Karpas-422 (cell line): ENCODE results near the gene SCMH1. TPM values are rescaled to one million over a fixed set of nuclear protein-coding genes. Genes with fewer than 3 reads are reported as not detected.
"Not testable (repeated sequence)": the region's sequence is repeated elsewhere in the genome, so short reads cannot be mapped to it uniquely, and the experiment has no call there.

Experiments
- DNase-seq: peaks from one replicate; pipeline ENCODE4 v3.0.0-alpha.2; 2015
- H2AFZ ChIP-seq: fragments of 200-600 bp; sonication (generic); 2 replicates; pipeline ENCODE4 v1.6.1; 2014; ENCODE audit warnings: antibody characterized with exemption, low read length, mixed read lengths
- H3K27ac ChIP-seq: fragments of 200-600 bp; sonication (generic); 2 replicates; pipeline ENCODE4 v1.5.1; 2014; ENCODE audit warnings: mild to moderate bottlenecking, low read length, moderate library complexity
- H3K27me3 ChIP-seq: fragments of 200-600 bp; sonication (generic); 2 replicates; pipeline ENCODE4 v1.6.1; 2014; ENCODE audit warnings: low read length, mixed read lengths
- H3K36me3 ChIP-seq: fragments of 200-600 bp; sonication (generic); 2 replicates; pipeline ENCODE4 v1.6.1; 2014; ENCODE audit warnings: low read length, mixed read lengths; ENCODE audit not compliant: insufficient read depth
- H3K4me1 ChIP-seq: fragments of 200-600 bp; sonication (generic); 2 replicates; pipeline ENCODE4 v1.6.1; 2014; ENCODE audit warnings: mild to moderate bottlenecking, low read length, mixed read lengths
- H3K4me2 ChIP-seq: fragments of 200-600 bp; sonication (generic); 2 replicates; pipeline ENCODE4 v1.6.1; 2014; ENCODE audit warnings: low read length, low read depth, mild to moderate bottlenecking; ENCODE audit not compliant: poor library complexity, severe bottlenecking
- H3K4me3 ChIP-seq: fragments of 200-600 bp; sonication (generic); 2 replicates; pipeline ENCODE4 v1.5.1; 2014; ENCODE audit warnings: mild to moderate bottlenecking, antibody characterized with exemption, low read length, mixed read lengths
- H3K79me2 ChIP-seq: fragments of 200-600 bp; sonication (generic); 2 replicates; pipeline ENCODE4 v1.6.1; 2014; ENCODE audit warnings: mild to moderate bottlenecking, low read length, mixed read lengths
- H3K9ac ChIP-seq: fragments of 200-600 bp; sonication (generic); 2 replicates; pipeline ENCODE4 v1.6.0; 2014; ENCODE audit warnings: low read length
- H3K9me2 ChIP-seq: fragments of 200-600 bp; sonication (generic), shearing (Covaris generic); replicated peaks from 2 replicates; pipeline ENCODE4 v1.6.0; 2014; ENCODE audit warnings: mild to moderate bottlenecking, low read length, moderate library complexity; ENCODE audit not compliant: insufficient read depth
- H3K9me3 ChIP-seq: fragments of 300-700, 200-600 bp; sonication (generic); 2 replicates; pipeline ENCODE4 v1.6.1; 2014; ENCODE audit warnings: low read length, mixed read lengths
- H4K20me1 ChIP-seq: fragments of 200-600 bp; sonication (generic); 2 replicates; pipeline ENCODE4 v1.6.1; 2014; ENCODE audit warnings: mild to moderate bottlenecking, antibody characterized with exemption, low read length, low read depth; ENCODE audit not compliant: insufficient read depth
- total RNA-seq: library from RNA; depleted of rRNA; stranded (reverse); fragments of >200 nt; shearing (Covaris generic); gene quantifications from 2 replicates; pipeline ENCODE4 v1.2.3, GENCODE V29; 2014; ENCODE audit warnings: low replicate concordance

The SCMH1 gene
- total RNA-seq, 1 experiment from 2014 or later = 83.6 TPM

DNA sequence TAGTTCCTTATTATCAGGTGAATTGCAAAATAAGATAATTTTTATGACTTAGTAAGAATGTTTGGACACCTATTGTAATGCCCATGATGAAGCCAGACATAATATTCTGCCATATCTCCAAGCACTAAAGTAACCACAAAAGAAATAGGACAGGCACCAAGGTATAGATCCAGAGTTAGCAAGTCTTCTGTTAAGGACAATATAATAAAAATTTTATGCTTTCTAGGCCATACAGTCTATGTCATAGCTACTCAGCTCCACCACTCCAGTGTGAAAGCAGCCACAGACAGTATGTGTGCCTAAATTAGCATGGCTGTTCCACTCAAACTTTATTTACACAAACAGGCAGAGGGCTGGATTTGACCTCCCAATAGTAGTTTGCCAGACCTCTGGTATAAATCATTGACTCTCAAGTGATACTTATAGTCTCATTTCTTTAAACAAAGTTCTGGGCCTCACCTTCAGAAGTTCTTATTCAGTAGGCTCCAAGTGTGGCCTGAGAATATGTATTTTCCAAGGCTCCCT lies 88.3 kb downstream of the SCMH1 start:
- Histone ChIP-seq H3K4me2 (no peak overlapping the region), H3K27me3 (no peaks in the 10 kb centered on the region), H3K79me2 (peaks cover 5% of the 10 kb centered on the region), H2AFZ (no peak overlapping the region), H3K27ac (no peak overlapping the region), H3K9ac (no peak overlapping the region), H4K20me1 (no peaks in the 10 kb centered on the region), H3K4me1 (no peaks in the 10 kb centered on the region), H3K4me3 (no peak overlapping the region), H3K9me2 (no peaks in the 10 kb centered on the region), H3K36me3 (peaks cover 3% of the 10 kb centered on the region; the same call in 1 of the 2 replicates), H3K9me3 (no peaks in the 10 kb centered on the region)
- no peak for DNase-seq

- H3K9me2 ChIP-seq = no peaks in the 10 kb centered on the region
- no peak overlapping the region for H3K27ac ChIP-seq
- peaks cover 3% of the 10 kb centered on the region; the same call in 1 of the 2 replicates for H3K36me3 ChIP-seq
- no peak for DNase-seq
- no peak overlapping the region for H3K9ac ChIP-seq
- H3K4me3 ChIP-seq = no peak overlapping the region
- H4K20me1 ChIP-seq = no peaks in the 10 kb centered on the region
- no peaks in the 10 kb centered on the region for H3K4me1 ChIP-seq
- no peak overlapping the region for H3K4me2 ChIP-seq
- no peaks in the 10 kb centered on the region for H3K27me3 ChIP-seq
- H3K79me2 ChIP-seq = peaks cover 5% of the 10 kb centered on the region
- no peak overlapping the region for H2AFZ ChIP-seq
- no peaks in the 10 kb centered on the region for H3K9me3 ChIP-seq
Observed at GRCh38 chr1:41152622-41153044, 89.5 kb downstream of the SCMH1 start.

- H3K4me2 ChIP-seq = no peak overlapping the region
- H3K36me3 ChIP-seq = peaks cover 5% of the 10 kb centered on the region; the same call in 1 of the 2 replicates
- H3K4me3 ChIP-seq = no peak overlapping the region
- no peak overlapping the region for H2AFZ ChIP-seq
- no peak overlapping the region for H3K27ac ChIP-seq
- H3K9ac ChIP-seq = no peak overlapping the region
- no peaks in the 10 kb centered on the region for H3K9me3 ChIP-seq
- no peaks in the 10 kb centered on the region for H3K4me1 ChIP-seq
- no peaks in the 10 kb centered on the region for H3K79me2 ChIP-seq
- no peaks in the 10 kb centered on the region for H4K20me1 ChIP-seq
- H3K27me3 ChIP-seq = no peaks in the 10 kb centered on the region
- H3K9me2 ChIP-seq = no peaks in the 10 kb centered on the region
- no peak for DNase-seq
Observed at GRCh38 chr1:41151846-41152245, 90.3 kb downstream of the SCMH1 start.

DNA sequence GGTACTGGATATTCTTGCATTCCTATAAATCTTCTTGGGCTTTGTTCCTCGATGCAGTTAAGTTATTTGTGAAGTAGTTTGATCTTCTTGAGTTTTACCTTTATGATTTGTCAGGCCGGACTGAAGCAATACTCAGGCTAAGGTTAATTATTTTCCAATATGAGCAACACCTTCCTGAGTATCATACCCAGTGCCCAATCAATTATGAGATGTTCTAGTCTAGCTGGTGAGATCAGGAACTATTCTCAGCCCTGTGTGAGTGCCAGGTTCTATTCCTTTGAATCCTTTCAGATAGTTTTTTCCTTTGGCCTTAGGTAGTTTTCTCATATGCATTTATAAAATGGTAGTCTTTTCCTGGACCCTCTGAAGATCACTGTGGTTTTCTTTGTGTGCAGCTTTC lies 92.5 kb downstream of the SCMH1 start:
- Histone ChIP-seq H3K9ac (no peak overlapping the region), H3K27me3 (no peaks in the 10 kb centered on the region), H3K36me3 (peaks cover 12% of the 10 kb centered on the region; the same call in 1 of the 2 replicates), H3K27ac (no peak overlapping the region), H2AFZ (no peak overlapping the region), H3K4me2 (no peak overlapping the region), H3K9me3 (no peaks in the 10 kb centered on the region), H3K4me3 (no peak overlapping the region), H3K9me2 (no peaks in the 10 kb centered on the region), H3K4me1 (no peaks in the 10 kb centered on the region), H4K20me1 (no peaks in the 10 kb centered on the region), H3K79me2 (no peaks in the 10 kb centered on the region)
- no peak for DNase-seq

GRCh38 chr1:41144285-41144684 lies 97.8 kb downstream of the SCMH1 start:
- no peak overlapping the region for H3K4me2 ChIP-seq
- H3K36me3 ChIP-seq = peaks cover 38% of the 10 kb centered on the region
- no peak overlapping the region for H2AFZ ChIP-seq
- 0 out of 2 replicates have a peak, but pooled peaks cover 3% of the 10 kb centered on the region for H3K9me2 ChIP-seq
- no peaks in the 10 kb centered on the region for H3K27me3 ChIP-seq
- no peaks in the 10 kb centered on the region for H4K20me1 ChIP-seq
- no peaks in the 10 kb centered on the region for H3K9me3 ChIP-seq
- H3K79me2 ChIP-seq = no peaks in the 10 kb centered on the region
- no peak overlapping the region for H3K4me3 ChIP-seq
- no peak overlapping the region for H3K27ac ChIP-seq
- no peak overlapping the region for H3K9ac ChIP-seq
- H3K4me1 ChIP-seq = no peaks in the 10 kb centered on the region
- no peak for DNase-seq

GRCh38 chr1:41138549-41138948 lies 103.6 kb downstream of the SCMH1 start:
- peaks cover 6% of the 10 kb centered on the region; the same call in 1 of the 2 replicates for H3K79me2 ChIP-seq
- H3K4me2 ChIP-seq = no peak overlapping the region
- no peak overlapping the region for H2AFZ ChIP-seq
- no peak for DNase-seq
- no peak overlapping the region for H3K9ac ChIP-seq
- H3K4me3 ChIP-seq = no peak overlapping the region
- H4K20me1 ChIP-seq = no peaks in the 10 kb centered on the region
- no peaks in the 10 kb centered on the region for H3K9me3 ChIP-seq
- H3K4me1 ChIP-seq = no peaks in the 10 kb centered on the region
- H3K27me3 ChIP-seq = no peaks in the 10 kb centered on the region
- no peaks in the 10 kb centered on the region for H3K9me2 ChIP-seq
- no peak overlapping the region for H3K27ac ChIP-seq
- H3K36me3 ChIP-seq = peaks cover 32% of the 10 kb centered on the region

DNA sequence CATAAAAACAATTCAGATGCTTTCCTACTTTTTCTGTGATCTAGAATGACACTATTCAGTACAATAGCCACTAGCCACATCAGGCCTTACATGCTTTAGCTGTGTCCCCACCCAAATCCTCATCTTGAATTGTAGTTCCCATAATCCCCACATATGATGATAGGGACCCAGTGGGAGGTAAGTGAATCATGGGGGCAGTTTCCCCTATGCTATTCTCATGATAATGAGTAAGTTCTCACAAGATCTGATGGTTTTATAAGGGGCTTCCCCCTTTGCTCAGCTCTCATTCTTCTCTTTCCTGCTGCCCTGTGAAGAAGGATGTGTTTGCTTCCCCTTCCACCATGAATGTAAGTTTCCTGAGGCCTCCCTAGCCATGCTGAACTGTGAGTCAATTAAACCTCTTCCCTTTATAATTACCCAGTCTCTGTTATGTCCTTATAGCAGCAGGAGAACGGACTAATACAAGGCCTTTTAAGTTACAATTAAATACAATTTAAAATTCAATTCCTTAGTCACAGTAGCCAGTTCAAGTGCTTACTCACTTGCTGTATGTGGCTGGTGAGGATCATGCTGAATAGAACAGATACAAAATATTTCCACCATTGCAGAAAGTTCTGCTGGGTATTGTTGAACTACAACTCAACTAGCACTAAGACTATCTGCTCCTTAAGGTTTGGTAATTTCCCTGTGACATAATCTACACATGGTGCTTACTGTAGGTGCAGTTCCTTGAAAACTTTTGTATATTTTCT lies 106.7 kb downstream of the SCMH1 start:
- Histone ChIP-seq H3K27ac (no peak overlapping the region), H3K9me2 (no peaks in the 10 kb centered on the region), H3K4me1 (no peaks in the 10 kb centered on the region), H3K4me3 (no peak overlapping the region), H3K9ac (no peak overlapping the region), H3K4me2 (no peak overlapping the region), H4K20me1 (no peaks in the 10 kb centered on the region), H3K36me3 (peaks cover 14% of the 10 kb centered on the region; the same call in 1 of the 2 replicates), H3K79me2 (peaks cover 11% of the 10 kb centered on the region; the same call in 1 of the 2 replicates), H2AFZ (no peak overlapping the region), H3K27me3 (no peaks in the 10 kb centered on the region), H3K9me3 (no peaks in the 10 kb centered on the region)
- DNase-seq = no peak

- H3K4me3 ChIP-seq, DNase-seq, H3K4me1 ChIP-seq, H3K27ac ChIP-seq, H3K9me3 ChIP-seq, H2AFZ ChIP-seq, H3K4me2 ChIP-seq, H3K9ac ChIP-seq, H3K9me2 ChIP-seq, H4K20me1 ChIP-seq, H3K27me3 ChIP-seq: not testable (repeated sequence)
- peaks cover 11% of the 10 kb centered on the region; the same call in 1 of the 2 replicates for H3K79me2 ChIP-seq
- H3K36me3 ChIP-seq = peaks cover 11% of the 10 kb centered on the region; the same call in 1 of the 2 replicates
Observed at GRCh38 chr1:41134325-41134724, 107.8 kb downstream of the SCMH1 start.
